ENCODE data around the gene NOL7.

The NOL7 gene

DNA sequence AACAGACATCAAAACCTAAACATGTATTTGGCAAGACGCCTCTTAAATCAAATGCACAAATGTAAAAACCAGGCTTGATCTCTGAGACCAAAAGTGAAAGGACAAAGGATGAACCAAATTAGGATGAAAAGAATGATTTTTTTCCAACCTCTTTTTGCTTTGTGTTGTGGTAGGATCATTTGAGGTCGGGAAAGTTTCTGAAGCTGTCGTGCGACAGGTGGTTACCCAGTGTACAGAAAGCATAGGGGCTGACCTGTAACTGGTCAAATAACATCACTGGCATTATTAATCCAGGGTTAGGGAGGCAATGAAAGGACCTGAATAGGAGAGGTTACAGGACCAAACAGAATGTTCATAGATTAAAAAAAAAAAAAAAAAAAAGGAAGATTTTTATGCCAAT, 18.1 kb upstream of the NOL7 start:
- DNase-seq (ENCODE audit: low read depth in 3 of 3): no peak

DNA sequence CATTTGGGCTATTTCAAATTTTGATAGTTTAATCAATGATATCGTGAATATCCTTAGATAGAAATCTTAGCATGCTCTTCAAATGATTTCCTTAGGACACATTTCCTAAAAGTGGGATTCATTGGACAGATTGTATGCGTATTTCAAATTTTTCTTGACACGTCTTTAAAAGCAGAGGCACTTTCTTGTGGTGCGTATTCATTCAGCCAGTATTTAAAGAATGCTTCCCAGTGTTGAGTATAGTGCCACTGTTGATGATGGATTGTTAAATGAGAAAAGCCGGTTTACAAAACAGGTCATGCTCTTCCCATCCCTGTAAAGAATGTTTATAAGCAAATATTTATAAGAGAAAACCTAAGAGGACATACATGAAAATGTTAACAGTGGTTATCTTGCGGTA, 15.1 kb upstream of the NOL7 start:
- no peak for DNase-seq (ENCODE audit: low read depth in 3 of 3)

DNA sequence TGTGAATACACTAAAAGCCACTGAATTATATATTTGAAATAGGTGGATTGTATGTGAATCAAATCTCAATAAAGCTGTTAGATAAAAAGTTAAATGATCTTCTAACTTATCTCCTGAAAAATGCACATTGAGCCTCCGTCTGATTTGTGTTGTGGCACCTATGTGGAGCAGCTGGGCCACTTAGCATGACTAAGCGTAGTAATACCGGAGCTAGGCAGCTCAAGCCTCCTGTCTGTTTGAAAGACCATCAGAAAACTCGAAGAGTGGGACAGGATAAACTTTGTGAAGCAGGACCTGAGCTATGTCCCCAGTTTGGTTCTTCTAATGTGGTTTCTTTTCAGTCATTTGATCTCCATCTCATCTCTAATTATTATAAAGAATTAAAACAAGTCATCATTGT, 11.0 kb upstream of the NOL7 start:
- DNase-seq (ENCODE audit: low read depth in 3 of 3): no peak

DNA sequence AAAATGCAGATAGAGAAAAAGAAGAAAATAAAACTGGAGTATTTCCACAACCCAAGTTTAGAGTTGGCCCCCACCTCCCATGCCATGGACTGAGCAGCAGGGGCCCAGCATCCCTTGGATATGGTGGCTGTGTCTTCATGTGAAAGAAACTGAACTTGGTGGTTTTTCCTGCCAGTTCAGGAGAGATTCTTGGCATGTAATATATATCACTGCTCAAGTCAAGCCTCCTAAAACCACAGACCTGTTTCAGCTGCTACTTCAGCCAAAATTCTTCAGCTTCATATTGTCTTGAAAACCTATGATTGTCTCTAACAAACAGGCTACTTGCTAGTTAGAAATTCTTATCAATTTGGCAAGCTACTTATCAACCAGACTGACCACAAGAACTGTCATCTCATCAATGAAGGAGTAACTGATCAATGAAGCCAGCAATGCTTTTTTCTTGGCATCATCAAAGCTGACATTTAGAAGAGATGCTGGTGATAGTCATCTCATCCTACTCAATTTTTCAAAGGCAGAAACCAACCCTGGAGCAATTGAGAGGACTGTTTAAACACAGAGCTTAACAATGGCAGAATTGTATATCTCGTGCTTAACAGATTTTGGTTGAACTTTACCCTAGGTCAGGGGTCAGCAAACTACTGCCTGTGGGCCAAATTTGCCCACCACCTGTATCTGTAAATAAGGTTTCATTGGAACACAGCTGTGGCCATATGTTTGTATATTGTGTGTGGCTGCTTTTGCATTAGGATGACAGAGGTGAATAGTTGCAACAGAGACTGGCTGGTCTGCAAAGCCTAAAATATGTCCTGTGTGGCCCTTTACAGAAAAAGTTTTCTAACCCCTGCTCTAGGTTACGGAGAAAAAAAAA, 10.4 kb upstream of the NOL7 start:
- no peak for DNase-seq (ENCODE audit: low read depth in 3 of 3)

DNA sequence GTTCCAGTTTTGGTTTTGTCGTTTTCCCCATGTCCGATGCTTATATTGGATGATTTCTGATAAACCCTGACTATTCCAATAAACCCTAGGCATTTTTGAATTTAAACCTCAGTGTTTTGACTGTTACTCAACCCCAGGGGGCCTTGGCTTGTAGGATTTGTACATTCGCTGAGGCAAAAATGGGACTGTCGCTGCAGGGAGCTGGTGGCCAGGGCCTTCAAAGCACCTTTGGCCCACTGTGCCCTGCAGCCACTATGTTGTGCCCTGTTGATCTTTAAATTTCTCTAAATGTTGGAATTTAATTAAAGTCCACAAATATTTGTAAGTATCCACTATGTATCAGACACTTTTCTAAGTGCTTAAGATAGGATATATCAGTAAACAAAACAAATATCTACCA, 9.5 kb upstream of the NOL7 start:
- DNase-seq (ENCODE audit: low read depth in 3 of 3): no peak

DNA sequence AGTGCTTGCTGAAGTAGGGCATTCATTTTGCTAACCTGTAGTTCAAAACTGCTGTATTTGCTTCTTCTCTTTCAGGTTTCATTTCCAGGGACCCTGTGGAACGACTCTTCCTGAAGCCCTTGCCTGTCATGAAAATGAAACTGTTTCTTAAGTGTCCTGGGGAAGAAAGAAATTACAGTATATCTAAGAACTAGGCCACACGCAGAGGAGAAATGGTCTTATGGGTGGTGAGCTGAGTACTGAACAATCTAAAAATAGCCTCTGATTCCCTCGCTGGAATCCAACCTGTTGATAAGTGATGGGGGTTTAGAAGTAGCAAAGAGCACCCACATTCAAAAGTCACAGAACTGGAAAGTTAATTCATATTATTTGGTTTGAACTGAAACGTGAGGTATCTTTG, 3.4 kb upstream of the NOL7 start:
- no peak for DNase-seq (ENCODE audit: low read depth in 3 of 3)

DNA sequence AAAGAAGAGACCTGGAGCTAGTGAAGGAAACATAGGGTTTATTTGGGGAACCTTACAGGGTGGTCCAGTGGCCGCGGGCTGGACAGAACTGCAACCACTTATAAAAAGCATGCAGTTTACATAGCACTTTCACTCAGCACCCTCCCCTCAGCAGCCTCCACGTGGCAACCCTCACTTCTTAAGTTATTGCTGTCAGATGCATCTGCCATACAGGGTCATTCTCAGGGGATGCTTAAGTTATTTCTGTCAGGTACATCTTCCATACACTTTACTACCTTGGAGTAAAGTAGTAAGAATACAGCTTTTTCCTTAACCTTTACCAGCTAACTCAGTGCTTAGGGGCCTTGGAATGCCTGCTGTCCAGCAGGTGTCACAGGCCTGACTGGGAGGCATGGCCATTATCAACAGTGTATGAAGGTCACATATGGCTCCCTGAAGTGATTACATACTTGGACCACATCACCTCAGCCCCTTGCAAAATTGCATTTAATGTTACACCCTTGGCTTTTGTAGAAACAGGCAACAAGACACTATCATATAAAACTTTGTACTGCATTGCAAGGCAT, 2.0 kb upstream of the NOL7 start:
- no peak for DNase-seq (ENCODE audit: low read depth in 3 of 3)

DNA sequence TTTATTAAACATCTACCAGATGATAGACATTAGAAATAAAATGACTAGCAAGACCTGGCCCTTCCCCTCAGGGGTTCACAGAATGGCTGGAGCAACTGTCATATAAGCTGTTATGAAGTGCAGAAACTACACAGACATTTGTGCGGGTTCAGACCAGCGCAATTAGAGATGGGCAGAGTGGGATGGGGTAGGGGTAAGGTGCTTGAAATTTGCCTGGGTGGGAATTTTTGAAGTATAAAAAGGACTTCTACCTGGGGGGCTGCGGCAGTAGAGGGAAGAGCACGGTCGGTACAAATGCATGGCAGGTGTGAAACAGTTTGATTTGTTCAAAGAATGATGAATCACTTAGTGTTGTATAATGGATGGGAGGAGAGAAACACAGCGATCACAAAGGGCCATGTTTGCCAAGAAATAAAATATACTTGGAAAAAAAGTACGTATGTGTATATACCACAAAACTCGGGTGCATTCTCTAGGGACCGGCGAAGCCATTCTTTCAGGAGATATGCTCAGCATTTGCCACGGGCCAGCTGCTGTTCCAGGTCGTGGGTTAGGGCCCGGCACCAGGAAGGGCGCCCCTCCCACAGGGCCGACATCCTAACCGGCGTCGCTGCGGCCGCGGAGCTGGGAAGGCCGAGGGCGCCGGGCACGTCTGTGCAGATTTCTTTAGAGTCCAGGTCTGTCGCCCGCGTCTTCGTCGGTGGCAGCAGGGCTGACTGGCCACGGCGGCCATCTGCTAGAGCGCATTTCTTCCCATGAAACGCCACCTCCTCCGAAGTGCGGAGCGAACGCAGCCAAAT, 809 bp upstream of the NOL7 start:
- DNase-seq (ENCODE audit: low read depth in 3 of 3): no peak

DNA sequence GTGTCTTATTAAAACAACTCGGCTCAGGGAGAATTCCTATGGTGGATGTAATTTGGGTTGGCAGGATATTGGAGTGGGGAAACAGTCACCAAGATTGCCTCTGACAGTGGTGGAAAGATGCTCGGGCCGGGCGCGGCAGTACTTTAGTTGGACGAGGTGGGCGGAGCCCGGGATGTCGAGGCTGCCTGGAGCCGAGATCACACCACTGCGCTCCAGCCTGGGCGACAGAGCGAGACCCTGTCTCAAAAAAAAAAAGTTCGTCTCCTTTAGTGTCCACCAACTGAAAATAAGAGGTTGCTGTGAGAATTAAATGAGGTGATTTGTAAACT, 621 bp downstream of the NOL7 start:
- DNase-seq (ENCODE audit: low read depth in 3 of 3): peak; percentile 21 to 47 (median 28)

DNA sequence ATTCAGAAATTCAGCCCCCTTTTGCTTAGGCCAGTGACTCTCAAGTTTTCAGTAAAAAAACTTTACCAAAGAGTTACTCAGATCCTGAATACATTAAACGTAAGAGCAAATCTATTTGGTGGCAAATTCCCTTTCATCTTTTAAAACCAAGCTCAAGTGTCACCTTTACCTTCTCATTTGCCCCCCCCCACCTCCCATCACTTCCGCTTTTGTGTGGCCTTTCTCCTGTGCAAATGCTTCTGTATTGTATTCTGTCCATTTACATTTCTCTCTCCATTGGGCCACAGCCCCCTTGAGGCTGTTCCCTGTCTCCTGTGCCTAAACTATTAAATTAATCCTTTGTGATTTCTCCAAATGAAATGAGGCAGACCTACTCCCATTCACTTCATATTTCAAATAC, 1.9 kb downstream of the NOL7 start:
- DNase-seq (ENCODE audit: low read depth in 3 of 3): no peak

DNA sequence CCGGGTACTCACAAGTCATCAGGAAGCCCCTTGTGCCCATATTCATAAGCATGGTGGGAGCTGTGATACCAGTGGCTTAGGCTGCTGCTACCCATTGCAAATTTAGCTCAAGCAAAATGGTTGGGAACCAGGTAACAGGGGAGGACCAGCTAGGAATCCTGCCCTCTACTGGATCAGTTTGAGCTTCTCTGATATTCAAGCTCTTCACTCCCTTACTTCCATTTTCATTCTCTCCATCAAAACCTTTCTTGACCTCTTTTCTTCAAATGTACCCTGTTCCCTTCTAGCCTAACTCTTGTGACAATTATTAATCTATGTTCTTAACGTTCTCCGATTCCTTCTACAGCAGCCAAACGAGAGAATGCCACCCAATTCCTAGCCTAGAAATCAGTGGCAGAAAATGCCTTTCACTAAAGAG, 9.7 kb downstream of the NOL7 start:
- DNase-seq (ENCODE audit: low read depth in 3 of 3): no peak

DNA sequence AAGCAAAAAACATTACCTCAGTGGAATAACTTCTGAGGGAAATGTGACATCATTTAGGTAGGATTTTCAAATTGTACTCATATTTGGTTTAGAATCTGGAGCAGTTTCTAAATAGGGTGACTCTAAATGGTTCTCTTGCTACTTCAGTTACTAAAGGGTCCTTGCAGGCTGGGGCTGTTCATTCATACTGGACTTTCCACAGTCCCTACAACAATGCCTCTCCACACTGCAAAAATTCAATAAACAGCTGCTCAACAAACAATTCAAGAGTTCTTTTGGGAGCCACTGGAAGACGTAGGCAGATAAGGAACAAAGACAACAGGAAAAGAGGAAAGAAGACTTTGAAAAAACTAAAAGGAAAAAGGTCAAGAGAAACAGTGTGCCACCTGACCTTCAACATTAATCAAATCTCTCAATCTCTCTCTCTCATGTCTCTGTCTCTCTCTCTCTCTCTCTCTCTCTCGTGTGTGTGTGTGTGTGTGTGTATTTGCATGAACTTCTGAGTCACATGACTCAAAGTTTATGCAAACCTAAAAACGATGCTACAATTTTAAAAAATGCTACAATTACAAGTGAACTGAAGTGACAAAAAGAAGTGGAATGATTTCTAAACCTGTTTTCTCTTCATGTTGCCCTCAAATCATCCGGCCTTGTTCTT, 14.5 kb downstream of the NOL7 start:
- no peak for DNase-seq (ENCODE audit: low read depth in 3 of 3)

DNA sequence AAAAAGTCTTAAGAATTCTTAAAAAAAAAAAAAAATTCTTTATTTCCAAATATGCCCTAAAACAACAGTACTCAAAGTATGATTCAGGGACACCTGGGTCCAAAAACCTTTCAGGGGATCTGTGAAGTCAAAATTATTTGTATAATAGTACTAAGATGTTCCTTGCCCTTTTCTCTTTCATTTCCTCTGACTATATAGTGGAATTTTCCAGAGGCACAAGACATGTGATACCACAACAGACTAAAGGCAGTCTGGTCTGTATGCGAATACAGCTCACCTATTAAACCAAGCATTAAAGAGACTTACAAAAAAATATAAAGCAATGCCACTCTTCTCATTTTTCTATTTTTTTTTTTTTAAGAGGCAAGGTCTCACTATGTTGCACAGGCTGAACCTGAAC, 15.4 kb downstream of the NOL7 start:
- no peak for DNase-seq (ENCODE audit: low read depth in 3 of 3)

DNA sequence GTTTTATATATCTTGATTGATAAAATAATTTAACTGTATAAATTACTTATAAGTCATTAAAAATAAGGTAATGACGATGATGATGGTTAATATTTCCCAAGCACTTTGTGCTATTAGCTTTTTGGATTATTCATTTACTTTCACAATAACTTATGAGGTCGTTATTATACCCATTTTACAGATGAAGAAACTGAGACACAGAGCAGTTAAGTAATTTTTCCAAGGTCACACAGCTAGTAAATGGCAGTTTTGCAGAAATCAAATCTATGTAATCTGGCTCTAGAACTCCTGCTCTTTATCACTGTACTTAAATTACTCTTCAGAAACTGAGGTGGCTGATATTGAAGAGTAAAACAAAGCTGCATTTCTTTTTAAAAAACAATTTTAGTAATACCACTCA, 18.2 kb downstream of the NOL7 start:
- no peak for DNase-seq (ENCODE audit: low read depth in 3 of 3)

DNA sequence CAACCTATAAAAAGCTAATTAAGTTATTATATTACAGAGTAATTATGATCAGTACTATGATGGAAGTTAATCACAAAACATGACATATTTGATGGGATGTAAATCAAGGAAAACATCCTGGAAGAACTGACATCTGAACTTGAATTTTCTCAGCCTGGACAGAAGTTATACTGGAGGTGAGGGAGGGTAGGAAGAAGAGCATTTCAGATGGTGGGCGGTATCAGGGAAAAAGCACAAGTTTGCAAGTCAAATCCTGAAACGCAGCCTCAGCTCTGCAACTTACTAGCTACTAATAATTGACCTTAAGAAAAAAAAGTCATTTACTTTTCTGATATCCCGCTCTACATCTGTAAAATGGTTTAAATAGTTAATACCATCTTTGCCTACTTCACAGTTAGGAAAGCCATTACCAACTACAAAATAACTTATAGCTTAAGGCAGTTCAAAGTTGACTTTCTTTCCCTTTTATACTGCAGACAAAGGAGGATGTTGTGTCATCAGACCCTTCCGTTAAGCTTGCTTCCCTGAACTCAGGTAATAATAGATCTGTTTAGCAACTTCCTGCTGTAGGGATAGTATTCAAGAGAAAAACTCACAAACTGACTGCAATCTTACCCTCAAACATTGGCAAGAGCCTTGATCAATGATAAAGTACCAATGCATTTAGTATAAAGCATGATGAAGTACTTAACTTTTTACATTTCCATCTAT, 21.0 kb downstream of the NOL7 start:
- DNase-seq (ENCODE audit: low read depth in 3 of 3): no peak

DNA sequence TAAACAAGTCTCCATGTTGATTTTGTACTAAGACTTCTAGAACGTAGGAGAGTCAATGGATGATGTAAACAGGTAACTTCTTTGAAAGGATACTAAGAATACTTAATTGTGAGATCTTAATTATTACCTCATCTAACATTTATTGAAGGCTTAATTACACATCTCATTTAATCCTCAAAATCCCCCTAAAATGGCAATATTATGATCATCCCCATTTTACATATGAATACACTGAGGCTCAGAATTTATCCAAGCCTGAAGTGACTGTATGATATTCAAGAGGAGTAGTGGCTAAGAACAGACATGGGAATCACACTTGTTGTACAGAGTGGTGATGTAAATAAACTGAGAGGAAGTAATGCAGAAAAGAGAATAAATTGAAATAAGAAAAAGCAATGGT, 22.9 kb downstream of the NOL7 start:
- no peak for DNase-seq (ENCODE audit: low read depth in 3 of 3)

DNA sequence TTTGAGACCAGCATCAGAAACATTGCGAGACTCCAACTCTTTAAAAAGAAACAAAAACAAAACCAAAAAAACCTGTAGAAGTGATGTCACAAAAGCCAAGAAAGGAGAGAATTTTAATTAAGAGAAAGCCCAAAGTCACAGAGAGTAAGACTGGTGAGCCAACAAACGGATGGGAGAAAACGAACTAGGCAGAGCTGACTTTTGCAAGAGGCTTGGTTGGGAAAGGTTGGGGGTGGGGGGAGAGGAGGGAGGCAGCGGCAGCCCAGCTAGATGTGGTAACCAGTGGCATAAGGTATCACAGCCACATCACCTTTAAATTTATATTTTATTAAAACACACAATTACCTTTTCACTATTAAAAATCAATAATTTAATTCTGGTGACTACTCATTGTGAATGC, 23.5 kb downstream of the NOL7 start:
- DNase-seq (ENCODE audit: low read depth in 3 of 3): no peak

DNA sequence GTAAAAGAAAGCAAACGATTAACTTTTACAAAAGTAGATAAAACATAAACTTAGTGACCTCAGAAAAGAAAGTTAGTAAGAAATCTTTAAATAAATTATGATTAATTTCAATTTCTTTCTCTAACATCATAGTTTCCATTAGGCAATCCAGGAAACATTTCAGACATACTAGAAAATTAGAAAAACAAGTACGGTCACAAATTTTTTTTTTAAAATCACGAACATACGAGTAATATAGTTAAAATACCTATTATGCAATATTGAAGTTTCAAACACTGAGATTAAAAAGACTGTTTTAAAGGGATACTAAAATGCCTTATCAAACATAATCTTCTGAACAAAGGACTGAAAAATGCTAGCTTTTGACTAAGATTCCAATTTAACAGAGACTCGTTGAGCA, 26.2 kb downstream of the NOL7 start:
- no peak for DNase-seq (ENCODE audit: low read depth in 3 of 3)

DNA sequence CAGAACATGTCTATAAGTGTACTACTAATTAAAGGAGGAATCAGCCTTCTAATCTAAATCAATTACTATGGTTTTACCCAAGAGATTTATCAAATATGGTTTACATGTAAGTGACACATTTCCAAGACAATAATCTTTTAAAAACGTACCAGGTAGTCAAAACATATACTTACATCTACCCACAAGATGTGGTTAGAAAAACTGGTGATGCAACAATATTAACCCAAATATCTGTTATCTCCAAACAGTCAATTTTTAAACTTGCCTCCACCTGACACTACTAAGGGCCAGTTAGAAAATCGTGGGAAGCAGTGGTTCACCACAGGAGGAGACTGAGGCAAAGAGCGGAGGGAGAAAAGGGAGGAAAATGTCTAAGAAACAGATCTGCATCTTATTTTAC, 28.0 kb downstream of the NOL7 start:
- no peak for DNase-seq (ENCODE audit: low read depth in 3 of 3)

DNA sequence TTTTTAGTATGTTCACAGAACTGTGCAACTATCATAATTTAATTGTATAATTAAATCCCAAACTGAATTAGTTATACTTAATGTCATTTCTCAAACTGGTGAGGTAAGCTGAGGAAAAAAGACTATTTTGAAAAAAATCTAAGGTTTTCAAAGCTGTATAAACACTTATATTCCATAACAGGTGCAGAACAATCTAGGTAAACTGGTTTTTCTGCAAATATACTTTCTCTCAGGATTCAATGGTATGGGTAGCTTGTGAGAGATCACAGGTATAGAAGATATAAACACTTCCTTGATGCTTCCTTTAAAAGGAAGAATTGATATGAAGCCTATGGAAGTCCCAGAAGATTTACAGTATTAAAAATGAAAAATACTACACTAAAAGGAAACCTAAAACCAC, 33.7 kb downstream of the NOL7 start:
- no peak for DNase-seq (ENCODE audit: low read depth in 3 of 3)

DNA sequence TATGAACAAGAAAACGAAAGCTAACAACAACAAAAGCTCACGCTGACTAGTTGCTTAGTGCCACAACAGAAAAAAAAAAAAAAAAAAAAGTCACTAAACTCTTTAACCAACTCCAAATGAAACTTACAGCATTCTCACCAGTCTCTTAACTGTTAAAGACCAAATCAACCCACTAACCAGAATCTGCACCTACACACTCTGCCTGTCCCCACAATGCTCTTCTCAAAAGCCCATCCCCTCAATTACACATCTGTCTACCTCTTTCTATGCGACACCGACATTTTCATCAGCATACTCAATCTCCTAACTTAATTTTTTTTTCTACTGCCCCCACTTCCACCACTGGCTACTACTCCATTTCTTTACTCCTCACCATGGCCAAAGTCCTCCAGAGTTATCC, 34.3 kb downstream of the NOL7 start:
- no peak for DNase-seq (ENCODE audit: low read depth in 3 of 3)

DNA sequence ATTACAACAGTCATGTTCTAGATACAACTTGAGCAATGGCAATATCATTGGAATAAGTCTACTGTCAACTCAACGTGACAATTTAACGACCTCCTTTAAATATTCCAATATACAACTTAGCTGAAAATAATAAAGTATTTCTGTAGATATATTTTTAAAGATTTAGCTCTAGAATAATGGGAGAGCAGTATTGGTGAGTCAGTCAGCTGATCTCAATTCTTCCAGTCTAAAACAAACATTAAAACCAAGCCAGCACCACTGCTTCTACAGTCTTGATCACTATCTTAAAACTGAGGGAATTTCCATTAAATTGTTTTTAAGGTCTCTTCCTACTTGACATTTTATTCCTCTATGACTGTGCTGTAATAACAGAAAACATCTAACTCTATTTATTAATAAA, 38.2 kb downstream of the NOL7 start:
- no peak for DNase-seq (ENCODE audit: low read depth in 3 of 3)

Data from stimulated activated CD4-positive, alpha-beta T cell treated with anti-CD3 and anti-CD28 coated beads, TNF-alpha, amount 100 ng/mL, for 24 hours (primary cell).